HFFc6 (cell line): ENCODE measurements around the gene CNTLN. TPM values are rescaled to one million over a fixed set of nuclear protein-coding genes. Genes with fewer than 3 reads are reported as not detected.
"Not testable (repeated sequence)": the region's sequence is repeated elsewhere in the genome, so short reads cannot be mapped to it uniquely, and the experiment has no call there.

Experiments
- DNase-seq: peaks from one replicate; pipeline ENCODE4 v3.0.0-alpha.2; 2018
- H3K27ac Mint-ChIP-seq: 2 replicates; pipeline ENCODE4 v1.8.0; 2020; ENCODE audit warnings: mild to moderate bottlenecking, mixed read lengths
- H3K27me3 Mint-ChIP-seq: 2 replicates; pipeline ENCODE4 v1.8.0; 2021; ENCODE audit warnings: mild to moderate bottlenecking, moderate library complexity, mixed read lengths; ENCODE audit not compliant: insufficient read depth
- H3K36me3 Mint-ChIP-seq: 2 replicates; pipeline ENCODE4 v1.8.0; 2021; ENCODE audit warnings: low read depth, mixed read lengths
- H3K4me1 Mint-ChIP-seq: 2 replicates; pipeline ENCODE4 v1.8.0; 2020; ENCODE audit warnings: low read depth, mixed read lengths
- H3K4me3 Mint-ChIP-seq: 2 replicates; pipeline ENCODE4 v1.8.0; 2020; ENCODE audit warnings: mild to moderate bottlenecking, moderate library complexity, mixed read lengths
- H3K9me3 Mint-ChIP-seq: 2 replicates; pipeline ENCODE4 v1.8.0; 2020; ENCODE audit warnings: mild to moderate bottlenecking, mixed read lengths
- total RNA-seq, 6 experiments: library from RNA; stranded (reverse); fragmentation: NEBNext Ultra II Directional; extraction: Animal tissue kit (Norgen Biotek cat#: 25700); gene quantifications; 2 replicates in 1 of 6; 3 replicates in 5 of 6; pipeline ENCODE4 v1.2.3, GENCODE V29; 2021
- TF ChIP-seq, protein P1 (sequence below): fragments of 200-600 bp; sonication (generic); IDR thresholded peaks from 2 replicates; pipeline ENCODE4 v1.5.0; 2021; ENCODE audit warnings: antibody characterized with exemption, mild to moderate bottlenecking

Gene CNTLN
- total RNA-seq, 6 experiments from 2014 or later = 4.9 to 9.0 (median 8.6) TPM

DNA sequence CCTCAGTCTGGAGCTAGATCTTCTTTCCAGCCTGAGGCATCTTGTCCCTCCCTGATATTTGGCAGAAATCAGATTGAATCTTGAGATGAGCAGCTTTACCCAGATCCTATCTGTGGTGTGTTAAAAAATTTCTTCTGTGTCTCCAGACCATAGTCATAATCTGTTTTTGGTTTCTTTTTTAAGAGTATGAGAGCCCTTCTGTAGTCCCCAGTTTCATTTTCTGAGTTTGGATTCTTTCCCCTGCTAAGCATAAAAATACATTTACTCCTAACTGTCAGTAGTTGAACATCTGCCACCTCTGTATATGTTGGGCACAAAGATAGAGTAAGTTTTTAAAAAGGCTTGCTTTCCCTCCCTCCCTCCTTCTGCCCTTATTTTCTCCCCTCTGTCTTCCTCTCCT, 137.7 kb downstream of the CNTLN start:
- Mint-ChIP-seq H3K9me3 (peaks cover 4% of the 10 kb centered on the region; the same call in 1 of the 2 replicates), H3K27ac (peak overlapping the region; percentile 38; the same call in 1 of the 2 replicates), H3K4me3 (no peak overlapping the region), H3K27me3 (no peaks in the 10 kb centered on the region), H3K36me3 (peaks cover 7% of the 10 kb centered on the region; the same call in 1 of the 2 replicates), H3K4me1 (peaks cover 8% of the 10 kb centered on the region)
- TF ChIP-seq, protein P1, sequence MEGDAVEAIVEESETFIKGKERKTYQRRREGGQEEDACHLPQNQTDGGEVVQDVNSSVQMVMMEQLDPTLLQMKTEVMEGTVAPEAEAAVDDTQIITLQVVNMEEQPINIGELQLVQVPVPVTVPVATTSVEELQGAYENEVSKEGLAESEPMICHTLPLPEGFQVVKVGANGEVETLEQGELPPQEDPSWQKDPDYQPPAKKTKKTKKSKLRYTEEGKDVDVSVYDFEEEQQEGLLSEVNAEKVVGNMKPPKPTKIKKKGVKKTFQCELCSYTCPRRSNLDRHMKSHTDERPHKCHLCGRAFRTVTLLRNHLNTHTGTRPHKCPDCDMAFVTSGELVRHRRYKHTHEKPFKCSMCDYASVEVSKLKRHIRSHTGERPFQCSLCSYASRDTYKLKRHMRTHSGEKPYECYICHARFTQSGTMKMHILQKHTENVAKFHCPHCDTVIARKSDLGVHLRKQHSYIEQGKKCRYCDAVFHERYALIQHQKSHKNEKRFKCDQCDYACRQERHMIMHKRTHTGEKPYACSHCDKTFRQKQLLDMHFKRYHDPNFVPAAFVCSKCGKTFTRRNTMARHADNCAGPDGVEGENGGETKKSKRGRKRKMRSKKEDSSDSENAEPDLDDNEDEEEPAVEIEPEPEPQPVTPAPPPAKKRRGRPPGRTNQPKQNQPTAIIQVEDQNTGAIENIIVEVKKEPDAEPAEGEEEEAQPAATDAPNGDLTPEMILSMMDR = no peak
- DNase-seq = no peak

DNA sequence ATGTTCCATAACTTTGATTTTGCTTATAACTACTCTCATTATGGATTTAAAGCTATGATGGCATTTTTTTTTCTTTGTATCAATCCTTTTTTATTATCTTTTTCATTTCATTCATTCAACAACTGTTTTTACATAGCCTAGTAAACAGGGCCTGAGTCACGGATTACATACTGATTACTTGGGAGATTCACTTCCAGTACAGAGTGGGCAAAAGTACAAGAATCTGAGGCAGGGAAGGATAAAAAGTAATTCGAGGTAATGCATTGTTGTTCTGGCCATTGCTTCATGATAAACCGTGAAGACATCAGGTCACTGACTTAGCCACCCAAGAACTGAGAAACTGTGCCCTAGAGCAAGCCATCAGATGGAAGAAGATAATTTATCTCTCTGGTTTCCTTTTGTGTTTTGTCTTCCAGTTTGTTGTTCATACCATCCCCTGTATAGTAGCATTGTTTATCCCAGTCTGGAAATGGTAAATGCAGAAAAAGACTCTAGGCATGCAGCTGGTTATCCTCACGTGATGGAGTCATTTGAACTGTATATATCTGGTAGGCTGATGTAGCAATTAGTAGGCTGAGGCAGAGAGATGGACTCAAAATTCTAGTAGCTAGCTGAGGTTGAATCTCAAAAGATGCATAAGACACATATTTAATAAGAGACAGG, 145.6 kb downstream of the CNTLN start:
- Mint-ChIP-seq H3K4me1 (peaks cover 9% of the 10 kb centered on the region), H3K27ac (no peak overlapping the region), H3K9me3 (no peaks in the 10 kb centered on the region), H3K27me3 (no peaks in the 10 kb centered on the region; the same call in 1 of the 2 replicates), H3K36me3 (peaks cover 7% of the 10 kb centered on the region), H3K4me3 (no peak overlapping the region)
- TF ChIP-seq, protein P1 = no peak
- peak; percentile 9 for DNase-seq

DNA sequence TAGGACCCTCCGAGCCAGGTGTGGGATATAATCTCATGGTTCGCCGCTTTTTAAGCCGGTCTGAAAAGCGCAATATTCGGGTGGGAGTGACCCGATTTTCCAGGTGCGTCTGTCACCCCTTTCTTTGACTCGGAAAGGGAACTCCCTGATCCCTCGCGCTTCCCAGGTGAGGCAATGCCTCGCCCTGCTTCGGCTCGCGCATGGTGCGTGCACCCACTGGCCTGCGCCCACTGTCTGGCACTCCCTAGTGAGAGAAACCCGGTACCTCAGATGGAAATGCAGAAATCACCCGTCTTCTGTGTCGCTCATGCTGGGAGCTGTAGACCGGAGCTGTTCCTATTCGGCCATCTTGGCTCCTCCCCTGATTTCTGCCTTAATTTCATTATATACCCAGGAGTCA, 155.8 kb downstream of the CNTLN start:
- peaks cover 11% of the 10 kb centered on the region for H3K36me3 Mint-ChIP-seq
- not testable (repeated sequence) for H3K4me3 Mint-ChIP-seq, DNase-seq, H3K27me3 Mint-ChIP-seq, H3K9me3 Mint-ChIP-seq, H3K27ac Mint-ChIP-seq
- H3K4me1 Mint-ChIP-seq = peaks cover 18% of the 10 kb centered on the region

DNA sequence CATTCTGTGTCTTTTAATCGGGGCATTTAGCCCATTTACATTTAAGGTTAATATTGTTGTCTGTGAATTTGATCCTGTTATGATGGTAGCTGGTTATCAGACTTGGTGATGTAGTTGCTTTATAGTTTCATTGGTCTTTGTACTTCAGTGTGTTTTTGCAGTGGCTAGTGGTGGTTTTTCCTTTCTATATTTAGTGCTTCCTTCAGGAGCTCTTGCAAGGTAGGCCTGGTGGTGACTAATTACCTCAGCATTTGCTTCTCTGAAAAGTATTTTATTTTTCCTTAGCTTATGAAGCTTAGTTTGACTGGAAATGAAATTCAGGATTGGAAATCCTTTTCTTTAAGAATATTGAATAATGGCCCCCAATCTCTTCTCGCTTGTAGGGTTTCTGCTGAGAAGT, 156.9 kb downstream of the CNTLN start:
- H3K36me3 Mint-ChIP-seq = peaks cover 12% of the 10 kb centered on the region
- H3K27me3 Mint-ChIP-seq = no peaks in the 10 kb centered on the region
- no peak overlapping the region for H3K27ac Mint-ChIP-seq
- no peak overlapping the region for H3K4me3 Mint-ChIP-seq
- peaks cover 7% of the 10 kb centered on the region; the same call in 1 of the 2 replicates for H3K9me3 Mint-ChIP-seq
- peak; percentile 10 for DNase-seq
- H3K4me1 Mint-ChIP-seq = peaks cover 18% of the 10 kb centered on the region
- TF ChIP-seq, protein P1 = no peak

DNA sequence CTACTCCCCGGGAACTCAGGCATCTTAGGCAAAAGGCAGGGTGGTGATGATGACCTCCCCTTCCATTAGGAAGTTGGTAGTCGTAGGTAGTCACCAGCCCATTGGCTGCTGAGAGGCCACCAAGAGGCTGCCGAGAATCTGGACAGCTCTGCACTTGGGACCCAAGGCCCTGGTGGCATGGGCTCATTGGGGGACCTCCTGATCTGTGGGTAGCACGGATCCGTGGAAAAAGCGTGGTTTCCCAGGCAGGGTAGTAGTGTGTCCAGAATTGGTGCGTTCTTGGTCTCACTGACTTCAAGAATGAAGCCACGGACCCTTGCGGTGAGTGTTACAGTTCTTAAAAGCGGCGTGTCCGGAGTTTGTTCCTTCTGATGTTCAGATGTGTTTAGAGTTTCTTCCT, 158.8 kb downstream of the CNTLN start:
- H3K4me1 Mint-ChIP-seq = peaks cover 18% of the 10 kb centered on the region
- H3K9me3 Mint-ChIP-seq = peaks cover 7% of the 10 kb centered on the region; the same call in 1 of the 2 replicates
- peaks cover 12% of the 10 kb centered on the region for H3K36me3 Mint-ChIP-seq
- no peak overlapping the region for H3K4me3 Mint-ChIP-seq
- DNase-seq = no peak
- no peaks in the 10 kb centered on the region for H3K27me3 Mint-ChIP-seq
- H3K27ac Mint-ChIP-seq = no peak overlapping the region
- TF ChIP-seq, protein P1 = no peak

DNA sequence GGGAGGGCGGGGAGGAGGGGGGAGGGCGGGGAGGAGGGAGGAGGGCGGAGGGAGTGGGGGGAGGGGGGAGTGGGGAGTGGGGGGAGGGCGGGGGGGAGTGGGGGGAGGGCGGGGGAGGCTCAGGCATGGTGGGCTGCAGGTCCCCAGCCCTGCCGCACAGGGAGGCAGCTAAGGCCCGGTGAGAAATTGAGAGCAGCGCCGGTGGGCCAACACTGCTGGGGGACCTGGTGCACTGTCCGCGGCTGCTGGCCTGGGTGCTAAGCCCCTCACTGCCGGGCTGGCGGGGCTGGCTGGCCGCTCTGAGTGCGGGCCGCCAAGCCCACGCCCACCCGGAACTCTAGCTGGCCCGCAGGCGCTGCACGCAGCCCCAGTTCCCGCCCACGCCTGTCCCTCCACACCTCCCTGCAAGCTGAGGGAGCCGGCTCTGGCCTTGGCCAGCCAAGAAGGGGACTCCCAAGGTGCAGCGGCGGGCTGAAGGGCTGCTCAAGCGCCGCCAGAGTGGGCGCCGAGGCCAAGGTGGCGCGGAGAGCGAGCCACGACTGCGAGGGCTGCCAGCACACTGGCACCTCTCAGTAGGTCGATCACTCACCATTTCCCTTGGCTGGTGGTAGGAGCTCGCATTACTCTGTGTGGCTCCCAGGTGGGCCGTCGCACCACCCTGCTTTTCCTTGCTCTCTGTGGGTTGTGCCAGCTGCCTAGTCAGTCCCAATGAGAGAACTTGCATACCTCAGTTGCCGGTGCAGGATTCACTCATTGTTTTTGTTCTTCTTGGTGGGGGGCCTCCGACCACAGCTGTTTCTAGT, 160.2 kb downstream of the CNTLN start:
- Mint-ChIP-seq H3K27me3 (no peaks in the 10 kb centered on the region), H3K9me3 (peaks cover 7% of the 10 kb centered on the region; the same call in 1 of the 2 replicates), H3K27ac (no peak overlapping the region), H3K4me1 (peaks cover 18% of the 10 kb centered on the region), H3K36me3 (peaks cover 12% of the 10 kb centered on the region), H3K4me3 (no peak overlapping the region)
- DNase-seq = no peak
- TF ChIP-seq, protein P1 = no peak
